ENCODE results near the gene F2RL2.

The F2RL2 gene

DNA sequence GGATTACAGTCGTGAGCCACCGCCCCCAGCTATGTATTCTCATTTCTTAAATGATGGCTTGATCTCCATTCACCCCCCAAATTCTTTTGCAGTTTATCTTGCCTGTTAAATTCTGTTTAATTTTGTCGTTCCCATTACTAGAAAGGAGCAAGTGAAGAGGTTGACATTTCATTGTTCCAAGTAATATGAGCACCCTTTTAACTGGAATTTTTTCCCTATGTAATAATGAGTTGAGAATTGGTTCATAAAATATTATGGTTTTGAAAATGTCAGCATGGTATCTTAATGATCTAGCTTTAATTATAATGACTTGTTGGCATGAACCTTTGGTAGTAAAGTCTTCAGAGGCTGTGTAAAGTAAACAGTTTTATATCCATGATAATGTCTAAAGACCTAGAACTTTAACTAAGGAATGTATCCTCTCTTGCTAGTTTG lies 37.4 kb downstream of the F2RL2 start:
- Histone ChIP-seq H3K9me3 (ENCODE audit: control insufficient read depth, insufficient read depth, low read length) (no peaks in the 10 kb centered on the region), H3K36me3 (ENCODE audit: insufficient read depth, low read length) (no peaks in the 10 kb centered on the region), H3K4me1 (ENCODE audit: insufficient read depth, low read length) (no peaks in the 10 kb centered on the region), H3K9ac (ENCODE audit: low read depth, low read length) (no peak overlapping the region)

DNA sequence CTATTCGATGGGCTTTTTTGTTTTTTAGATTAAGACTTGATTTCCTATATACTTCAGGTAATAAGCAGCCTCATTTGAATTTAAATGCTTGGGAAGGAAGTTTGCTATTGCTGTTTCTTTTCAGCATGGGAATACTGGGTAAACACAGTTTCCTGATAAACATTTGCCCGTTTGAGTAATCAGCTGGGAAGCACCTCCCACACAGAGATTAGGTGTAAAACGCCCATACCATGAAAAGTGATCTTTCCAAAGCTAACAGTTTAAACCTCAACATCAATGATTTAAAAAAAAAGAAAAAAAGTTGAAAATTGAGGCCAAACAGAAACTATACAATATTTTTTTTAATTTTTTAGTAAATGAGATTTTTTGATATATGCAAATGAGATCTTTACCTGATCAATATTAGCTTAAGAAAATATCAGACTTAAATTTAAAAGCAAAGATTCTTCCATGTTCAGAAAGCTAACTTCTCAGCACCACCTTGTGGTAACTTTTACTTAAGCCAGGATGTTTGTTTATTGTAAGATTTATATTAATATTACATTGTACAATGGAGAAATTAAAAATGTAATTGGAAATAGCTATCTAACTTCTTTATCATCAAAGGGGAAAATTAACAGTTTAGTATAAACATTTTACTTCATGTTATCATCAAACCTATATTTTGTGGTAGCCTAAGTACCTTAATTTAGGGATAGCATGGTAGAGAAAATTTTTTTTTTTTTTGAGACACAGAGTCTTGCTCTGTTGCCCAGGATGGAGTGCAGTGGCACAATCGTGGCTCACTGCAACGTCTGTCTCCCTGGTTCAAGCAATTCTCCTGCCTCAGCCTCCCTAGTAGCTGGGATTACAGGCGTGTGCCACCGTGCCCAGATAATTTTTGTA lies 39.8 kb downstream of the F2RL2 start:
- Histone ChIP-seq H3K9ac (ENCODE audit: low read depth, low read length) (no peak overlapping the region), H3K9me3 (ENCODE audit: control insufficient read depth, insufficient read depth, low read length) (no peaks in the 10 kb centered on the region), H3K36me3 (ENCODE audit: insufficient read depth, low read length) (no peaks in the 10 kb centered on the region), H3K4me1 (ENCODE audit: insufficient read depth, low read length) (no peaks in the 10 kb centered on the region)

DNA sequence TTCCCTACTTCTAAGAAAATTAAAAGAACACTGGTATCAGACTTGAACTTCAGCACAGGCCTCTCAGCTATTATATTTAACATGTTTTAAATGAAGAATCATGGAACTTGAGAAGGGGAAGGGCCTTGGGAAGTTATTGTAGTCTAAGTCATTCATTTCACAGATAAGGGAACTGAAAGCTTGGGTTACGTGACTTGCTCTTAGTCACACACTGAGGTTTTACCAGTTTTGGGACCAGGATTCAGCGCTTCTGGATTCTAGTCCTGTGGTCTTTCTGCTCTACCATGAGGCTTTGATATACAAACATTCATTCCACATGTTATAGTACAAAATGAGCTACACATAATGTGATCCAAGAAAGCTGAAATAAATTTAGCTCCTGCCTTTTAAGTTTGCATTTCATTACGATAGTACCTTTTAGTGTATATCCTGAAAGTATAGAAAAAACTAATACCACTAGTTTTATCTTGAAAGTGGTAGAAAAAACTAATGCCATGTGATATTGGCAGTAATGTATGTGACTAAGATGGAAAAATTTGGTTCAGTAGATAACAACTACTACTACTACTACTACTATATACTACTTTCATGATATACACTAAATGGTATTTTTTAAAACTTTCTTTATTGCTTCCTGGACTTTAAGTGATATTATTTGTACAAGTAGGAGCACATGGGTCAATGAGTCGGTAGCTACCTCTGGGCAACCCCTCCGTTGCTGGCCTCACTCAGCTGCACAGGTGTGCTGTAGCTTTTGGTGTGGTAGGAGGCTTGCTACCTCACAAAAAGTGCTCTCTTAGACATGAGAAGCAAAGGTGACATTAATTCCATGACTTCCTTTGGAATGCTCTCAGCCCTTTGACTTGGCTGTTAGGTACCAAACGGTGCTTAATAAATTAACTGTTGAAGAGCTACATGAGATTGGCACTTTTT lies 40.7 kb downstream of the F2RL2 start:
- no peaks in the 10 kb centered on the region for H3K4me1 ChIP-seq (ENCODE audit: insufficient read depth, low read length)
- H3K9ac ChIP-seq (ENCODE audit: low read depth, low read length): no peak overlapping the region
- no peaks in the 10 kb centered on the region for H3K9me3 ChIP-seq (ENCODE audit: control insufficient read depth, insufficient read depth, low read length)
- no peaks in the 10 kb centered on the region for H3K36me3 ChIP-seq (ENCODE audit: insufficient read depth, low read length)

DNA sequence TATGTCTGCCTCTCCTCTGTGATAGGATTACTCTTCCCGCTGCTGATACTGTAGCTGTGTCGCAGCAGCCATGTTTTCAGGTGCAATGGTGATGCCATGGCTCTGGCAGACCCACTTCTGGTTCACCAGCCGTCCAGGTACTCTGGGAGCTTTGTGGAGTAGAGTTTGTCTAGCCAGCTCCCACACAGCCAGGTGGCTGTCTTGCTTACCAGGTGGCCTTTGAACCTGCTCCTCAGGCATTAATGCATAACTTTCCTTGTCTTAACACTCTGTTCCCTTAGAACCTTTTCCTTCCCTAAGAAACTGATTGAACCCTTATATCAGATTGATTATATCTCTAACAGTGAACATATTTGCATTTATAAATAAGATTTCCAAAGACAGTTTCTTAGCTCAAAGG lies 42.2 kb downstream of the F2RL2 start:
- H3K9me3 ChIP-seq (ENCODE audit: control insufficient read depth, insufficient read depth, low read length): no peaks in the 10 kb centered on the region
- H3K36me3 ChIP-seq (ENCODE audit: insufficient read depth, low read length): no peaks in the 10 kb centered on the region
- peaks cover 7% of the 10 kb centered on the region; the same call in 1 of the 2 replicates for H3K4me1 ChIP-seq (ENCODE audit: insufficient read depth, low read length)
- H3K9ac ChIP-seq (ENCODE audit: low read depth, low read length): no peak overlapping the region

DNA sequence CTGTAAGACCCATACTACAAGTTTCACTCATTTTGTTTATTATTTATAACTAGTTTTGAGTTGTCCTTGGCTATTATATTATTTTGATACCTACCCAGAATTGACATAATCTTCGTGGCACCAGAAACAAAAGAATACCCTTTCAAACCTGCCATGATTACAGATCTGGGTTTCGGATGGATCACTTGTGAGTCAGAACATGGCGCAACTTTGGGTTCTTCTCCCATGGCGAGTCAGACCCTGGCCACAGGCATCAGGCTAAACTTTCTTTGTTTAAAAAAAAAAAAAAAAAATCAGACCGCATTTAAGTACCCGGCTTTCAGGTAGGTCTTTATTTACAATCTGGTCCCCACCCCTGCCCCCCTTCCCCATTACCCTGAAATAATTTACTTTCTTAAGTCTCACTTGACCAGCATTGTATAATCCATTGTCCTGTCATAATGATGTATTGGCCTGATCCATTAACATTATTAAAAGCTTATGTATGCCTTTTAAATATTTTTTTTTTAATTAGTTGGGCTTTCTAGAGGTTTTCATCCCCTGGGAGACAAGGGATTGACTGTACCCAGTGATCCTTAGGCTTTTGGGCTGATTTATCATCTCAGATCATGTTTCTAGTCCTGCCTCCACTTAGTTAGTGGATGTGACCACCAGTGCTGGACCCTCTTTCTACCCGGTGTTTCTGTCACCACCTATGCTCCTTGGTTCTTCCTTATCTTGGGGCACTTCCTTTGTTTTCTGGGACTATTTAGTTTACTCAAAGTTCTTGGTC lies 43.9 kb downstream of the F2RL2 start:
- Histone ChIP-seq H3K4me1 (ENCODE audit: insufficient read depth, low read length) (peaks cover 7% of the 10 kb centered on the region; the same call in 1 of the 2 replicates), H3K9ac (ENCODE audit: low read depth, low read length) (no peak overlapping the region), H3K9me3 (ENCODE audit: control insufficient read depth, insufficient read depth, low read length) (no peaks in the 10 kb centered on the region), H3K36me3 (ENCODE audit: insufficient read depth, low read length) (no peaks in the 10 kb centered on the region)

DNA sequence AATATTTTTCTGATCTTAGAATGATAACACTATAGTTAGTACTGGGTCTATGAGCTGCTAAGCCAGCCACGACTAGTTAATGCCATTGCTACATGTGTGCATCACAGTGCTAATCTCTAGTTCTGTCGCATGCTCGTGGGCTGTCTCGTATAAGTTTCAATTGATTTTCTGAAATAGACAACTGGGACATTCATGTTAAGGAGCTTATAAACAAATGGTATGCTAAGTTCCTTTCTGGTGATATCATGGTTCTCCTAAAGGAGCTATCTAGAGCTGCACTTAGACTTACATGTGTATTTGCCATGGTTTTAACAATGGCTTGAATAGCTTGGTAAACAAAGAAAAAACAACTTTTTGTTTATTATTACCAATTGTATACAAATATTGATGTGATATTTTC lies 46.2 kb downstream of the F2RL2 start:
- H3K9ac ChIP-seq (ENCODE audit: low read depth, low read length): no peak overlapping the region
- H3K9me3 ChIP-seq (ENCODE audit: control insufficient read depth, insufficient read depth, low read length): no peaks in the 10 kb centered on the region
- H3K36me3 ChIP-seq (ENCODE audit: insufficient read depth, low read length): no peaks in the 10 kb centered on the region
- peaks cover 7% of the 10 kb centered on the region; the same call in 1 of the 2 replicates for H3K4me1 ChIP-seq (ENCODE audit: insufficient read depth, low read length)

DNA sequence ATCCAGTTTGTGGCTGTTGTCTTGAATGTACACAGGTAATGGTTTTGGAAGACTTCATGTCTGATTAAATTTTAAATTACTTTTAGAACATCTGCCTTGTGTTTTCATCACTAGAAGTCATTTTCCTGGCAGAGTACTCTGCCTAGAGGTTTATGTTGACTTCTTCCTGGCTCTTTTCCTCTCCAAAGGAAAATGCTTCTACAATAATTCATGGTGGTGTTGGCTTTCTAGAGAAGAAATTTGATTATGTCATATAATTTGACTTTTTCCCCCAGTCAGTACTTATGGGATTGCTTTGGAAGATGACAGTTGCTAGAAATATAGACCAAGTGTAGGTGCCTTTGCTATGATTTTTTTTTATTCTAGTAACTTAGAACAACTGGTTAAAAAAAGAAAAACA lies 46.8 kb downstream of the F2RL2 start:
- Histone ChIP-seq H3K9me3 (ENCODE audit: control insufficient read depth, insufficient read depth, low read length) (no peaks in the 10 kb centered on the region), H3K9ac (ENCODE audit: low read depth, low read length) (no peak overlapping the region), H3K36me3 (ENCODE audit: insufficient read depth, low read length) (no peaks in the 10 kb centered on the region), H3K4me1 (ENCODE audit: insufficient read depth, low read length) (peaks cover 7% of the 10 kb centered on the region; the same call in 1 of the 2 replicates)

DNA sequence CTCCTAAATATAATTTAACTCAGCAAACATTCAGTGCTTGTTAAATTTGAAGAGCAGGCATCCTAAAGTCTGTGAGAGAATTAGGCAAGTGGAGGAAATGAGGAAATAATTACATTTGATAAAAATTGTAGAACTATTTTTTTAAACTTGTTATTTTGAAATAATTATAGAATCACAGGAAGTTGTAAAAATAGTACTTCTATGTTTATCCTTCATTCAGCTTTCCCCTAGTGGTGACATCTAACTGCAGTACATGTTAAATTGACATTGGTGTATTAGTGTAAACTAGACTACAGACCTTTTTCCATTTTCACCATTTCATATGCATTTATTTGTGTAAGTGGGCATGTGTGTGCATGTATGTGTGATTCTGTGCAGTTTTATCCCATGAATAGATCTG lies 51.6 kb downstream of the F2RL2 start:
- H3K9ac ChIP-seq (ENCODE audit: low read depth, low read length): no peak overlapping the region
- peaks cover under 1% of the 10 kb centered on the region; the same call in 1 of the 2 replicates for H3K4me1 ChIP-seq (ENCODE audit: insufficient read depth, low read length)
- no peaks in the 10 kb centered on the region for H3K36me3 ChIP-seq (ENCODE audit: insufficient read depth, low read length)
- no peaks in the 10 kb centered on the region for H3K9me3 ChIP-seq (ENCODE audit: control insufficient read depth, insufficient read depth, low read length)

DNA sequence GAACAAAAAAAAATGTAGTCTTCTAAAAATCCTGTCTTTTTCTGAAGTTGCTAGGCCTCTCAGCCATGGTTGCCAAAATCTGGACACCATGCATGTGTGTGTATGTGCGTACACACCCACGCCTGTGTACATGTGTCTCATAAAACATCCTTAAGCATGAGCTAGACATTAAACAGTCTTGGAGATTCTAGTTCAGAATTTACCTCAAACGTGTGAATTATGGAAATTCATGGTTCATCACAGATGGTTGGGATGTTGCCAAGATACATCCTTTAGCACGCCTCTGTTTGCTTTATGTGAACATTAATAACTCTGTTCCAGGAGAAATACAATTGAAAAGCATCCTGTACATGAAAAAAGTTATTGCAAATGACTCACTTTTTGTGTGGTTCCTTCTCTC lies 53.0 kb downstream of the F2RL2 start:
- no peak overlapping the region for H3K9ac ChIP-seq (ENCODE audit: low read depth, low read length)
- H3K4me1 ChIP-seq (ENCODE audit: insufficient read depth, low read length): no peaks in the 10 kb centered on the region
- no peaks in the 10 kb centered on the region for H3K9me3 ChIP-seq (ENCODE audit: control insufficient read depth, insufficient read depth, low read length)
- H3K36me3 ChIP-seq (ENCODE audit: insufficient read depth, low read length): no peaks in the 10 kb centered on the region
